Measurements from ENCODE around the gene CCDC106. TPM values are rescaled to one million over a fixed set of nuclear protein-coding genes. Genes with fewer than 3 reads are reported as not detected.

CCDC106 gene
- total RNA-seq, 1 experiment from 2014 or later = 2.3 TPM

DNA sequence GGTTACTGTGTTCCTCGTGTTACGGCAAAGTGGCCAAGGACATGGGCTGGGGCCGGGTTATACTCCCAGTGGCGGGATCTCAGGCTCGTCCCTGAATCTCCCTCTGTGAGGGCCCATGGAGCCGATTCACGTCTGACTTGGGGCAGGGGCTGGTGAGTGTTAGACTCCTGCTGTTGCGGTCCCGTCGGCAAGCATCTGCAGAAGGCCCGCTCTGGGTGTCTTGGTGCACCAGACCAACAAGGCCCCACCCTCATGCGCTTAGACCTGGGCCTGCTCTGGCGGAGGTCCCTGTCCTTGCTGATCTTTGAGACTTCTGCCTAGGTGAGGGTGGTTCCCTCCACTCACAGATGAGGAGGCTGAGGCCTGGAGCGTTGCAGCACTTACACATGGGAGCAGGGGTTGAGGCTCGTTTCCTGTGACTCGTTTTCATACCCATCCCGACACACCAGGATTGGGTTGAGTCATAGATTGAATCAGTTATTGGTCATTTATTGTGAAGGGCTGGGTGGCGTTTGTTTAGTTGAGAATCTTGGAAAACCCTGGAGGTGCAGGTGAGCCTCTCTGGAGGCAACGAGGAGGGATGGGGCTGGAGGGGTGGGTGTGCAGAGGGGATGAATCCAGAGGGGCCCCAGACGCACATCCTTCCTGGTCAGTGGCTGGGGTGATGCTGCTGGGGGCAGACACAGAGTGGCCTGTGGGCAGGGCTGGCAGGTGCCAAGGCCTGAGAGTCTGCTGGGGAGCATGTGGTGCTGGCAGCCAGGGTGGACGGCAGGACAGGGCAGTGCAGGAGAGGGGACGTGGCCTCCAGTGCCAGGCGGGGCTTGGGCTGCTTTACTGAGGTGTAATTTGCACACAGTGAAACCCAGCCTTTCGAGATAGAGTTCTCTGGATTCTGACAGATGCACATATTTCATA, 31.6 kb downstream of the CCDC106 start:
- DNase-seq (ENCODE audit: extremely low read depth, low read depth) = no peak

DNA sequence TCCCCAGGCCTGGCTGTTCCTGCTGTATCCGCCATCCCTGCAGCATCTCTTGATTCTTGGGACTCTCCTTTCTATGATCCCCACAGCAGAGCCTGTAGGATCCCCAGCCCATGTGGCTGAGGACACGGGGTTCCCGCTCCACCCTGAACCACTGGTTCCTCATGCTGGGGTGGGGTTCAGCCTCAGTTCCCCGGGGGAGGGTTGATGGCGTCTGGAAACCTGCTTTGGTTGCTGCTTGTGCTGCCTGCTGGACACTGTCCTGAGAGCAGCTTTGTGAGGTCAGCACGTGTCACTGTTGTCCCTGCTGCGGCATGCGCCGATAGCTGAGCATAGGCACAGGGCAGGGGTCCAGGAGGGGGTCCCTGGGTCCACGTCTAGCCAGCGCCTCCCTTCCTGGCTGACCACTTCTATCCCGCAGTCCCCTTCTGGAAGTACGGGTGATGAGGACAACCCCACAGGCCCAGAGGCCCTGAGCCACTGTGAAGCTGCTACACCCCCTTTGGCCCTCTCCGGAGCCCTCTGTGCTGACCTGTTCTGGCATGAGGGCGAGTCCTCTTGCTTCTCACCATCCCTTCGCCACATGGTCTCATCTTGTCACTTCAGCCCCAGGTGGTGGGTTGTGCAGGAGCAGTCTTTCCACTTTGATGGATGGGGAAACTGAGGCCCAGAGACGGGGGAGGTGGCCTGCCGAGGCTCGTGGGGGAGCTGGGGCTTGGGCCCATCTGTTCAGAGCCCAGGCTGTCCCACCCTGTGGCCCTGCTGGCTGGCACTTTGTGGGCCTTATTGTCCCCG, 32.5 kb downstream of the CCDC106 start:
- no peak for DNase-seq (ENCODE audit: extremely low read depth, low read depth)

DNA sequence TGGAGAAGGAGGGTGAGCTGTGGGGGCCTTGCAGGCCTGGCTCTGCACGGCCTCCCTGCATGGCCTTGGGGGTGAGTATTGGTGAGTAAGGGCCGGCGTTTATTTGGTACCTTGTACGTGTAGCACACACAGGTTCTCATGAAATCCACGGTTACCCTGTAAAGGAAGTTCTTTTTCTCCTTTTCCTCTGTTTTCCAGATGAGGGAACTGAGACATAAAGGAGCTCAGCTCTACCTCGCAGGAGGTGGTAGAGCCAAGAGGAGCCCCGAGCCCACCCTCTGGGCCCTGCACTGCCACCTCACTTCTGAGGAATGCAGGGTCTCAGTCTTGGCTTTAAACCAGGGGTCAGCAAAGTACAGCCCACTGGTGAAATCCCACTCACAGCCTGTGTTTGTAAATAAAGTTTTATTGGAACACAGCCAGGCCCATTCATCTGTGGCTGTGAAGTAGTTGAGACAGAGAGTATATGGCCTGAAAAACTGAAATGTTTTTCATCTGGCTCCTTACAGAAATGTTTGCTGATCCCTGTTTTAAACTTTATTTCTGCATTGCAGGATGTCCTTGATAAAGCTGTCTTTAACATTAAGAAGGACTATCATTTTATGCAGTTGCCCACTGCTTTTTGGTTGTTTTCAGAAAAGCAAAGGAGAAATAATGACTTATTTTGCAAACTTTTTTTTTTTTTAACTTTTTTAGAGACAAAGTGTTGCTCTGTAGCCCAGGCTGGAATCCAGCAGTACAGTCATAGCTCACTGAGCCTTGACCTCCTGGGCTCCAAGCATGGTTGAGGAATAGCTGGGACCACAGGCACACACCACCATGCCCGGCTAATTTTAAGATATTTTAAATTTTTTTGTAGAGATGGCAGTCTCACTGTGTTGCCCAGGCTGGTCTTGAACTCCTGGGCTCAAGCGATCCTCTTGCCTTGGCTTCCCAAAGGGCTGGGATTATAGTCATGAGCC, 33.4 kb downstream of the CCDC106 start:
- DNase-seq (ENCODE audit: extremely low read depth, low read depth) = no peak

DNA sequence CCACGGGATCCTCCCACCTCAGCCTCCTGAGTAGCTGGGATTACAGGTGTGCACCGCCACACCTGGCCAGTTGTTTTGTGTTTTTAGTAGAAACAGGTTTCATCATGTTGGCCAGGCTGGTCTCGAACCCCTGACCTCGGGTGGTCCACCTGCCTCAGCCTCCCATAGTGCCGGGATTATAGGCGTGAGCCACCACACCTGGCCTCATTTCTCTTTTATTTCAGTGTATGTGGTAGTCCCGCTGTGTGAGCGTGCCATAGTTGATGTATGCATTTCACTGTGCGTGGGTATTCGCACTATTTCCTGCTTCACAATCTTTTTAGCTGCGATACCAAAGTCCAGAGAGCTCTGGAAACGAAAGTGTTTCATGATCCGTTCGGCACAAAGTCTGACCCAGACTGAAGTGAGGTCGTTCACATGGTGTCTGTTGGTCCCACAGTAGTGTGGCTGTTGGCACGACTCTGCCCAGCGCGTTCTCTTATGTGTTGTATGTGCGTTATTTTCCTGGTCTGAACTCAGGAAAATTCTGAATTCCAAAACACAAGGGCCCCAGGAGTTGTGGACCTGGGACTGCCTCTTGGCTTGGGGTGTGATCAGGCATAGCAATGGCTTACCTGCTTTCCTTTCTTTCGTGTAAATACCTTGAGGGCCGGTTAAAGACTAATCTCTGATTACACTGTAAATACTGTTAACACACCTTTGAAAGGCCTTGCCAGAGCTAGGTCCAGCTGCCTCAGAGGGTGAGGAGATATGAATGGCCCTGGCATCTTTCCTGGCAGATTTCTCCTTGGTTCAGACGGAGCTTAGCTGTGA, 35.6 kb downstream of the CCDC106 start:
- DNase-seq (ENCODE audit: extremely low read depth, low read depth) = no peak

DNA sequence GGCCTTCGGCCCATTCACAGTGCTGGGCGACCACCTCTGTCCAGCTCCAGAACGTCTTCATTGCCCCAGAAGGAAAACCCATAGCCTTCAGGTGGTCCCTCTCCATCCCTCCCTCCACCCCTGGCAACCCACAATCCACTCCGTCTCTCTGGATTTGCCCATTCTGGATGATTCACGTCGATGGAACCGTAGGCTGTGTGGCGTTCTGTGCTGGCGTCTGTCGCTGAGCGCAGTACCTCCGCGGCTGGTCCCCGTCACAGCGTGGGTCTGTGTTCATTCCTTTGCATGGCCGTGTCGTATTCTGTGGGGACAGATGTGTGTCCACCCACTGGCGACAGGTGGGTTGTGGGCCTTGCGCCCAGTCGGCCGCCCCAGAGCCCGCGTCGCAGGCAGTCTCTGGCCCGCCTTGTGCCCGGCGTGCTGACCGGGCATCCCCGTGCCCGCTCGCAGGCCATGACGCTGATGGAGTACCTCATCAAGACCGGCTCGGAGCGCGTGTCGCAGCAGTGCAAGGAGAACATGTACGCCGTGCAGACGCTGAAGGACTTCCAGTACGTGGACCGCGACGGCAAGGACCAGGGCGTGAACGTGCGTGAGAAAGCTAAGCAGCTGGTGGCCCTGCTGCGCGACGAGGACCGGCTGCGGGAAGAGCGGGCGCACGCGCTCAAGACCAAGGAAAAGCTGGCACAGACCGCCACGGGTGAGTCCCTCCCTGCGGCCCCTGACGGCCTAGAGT, 37.1 kb downstream of the CCDC106 start:
- DNase-seq (ENCODE audit: extremely low read depth, low read depth) = no peak

DNA sequence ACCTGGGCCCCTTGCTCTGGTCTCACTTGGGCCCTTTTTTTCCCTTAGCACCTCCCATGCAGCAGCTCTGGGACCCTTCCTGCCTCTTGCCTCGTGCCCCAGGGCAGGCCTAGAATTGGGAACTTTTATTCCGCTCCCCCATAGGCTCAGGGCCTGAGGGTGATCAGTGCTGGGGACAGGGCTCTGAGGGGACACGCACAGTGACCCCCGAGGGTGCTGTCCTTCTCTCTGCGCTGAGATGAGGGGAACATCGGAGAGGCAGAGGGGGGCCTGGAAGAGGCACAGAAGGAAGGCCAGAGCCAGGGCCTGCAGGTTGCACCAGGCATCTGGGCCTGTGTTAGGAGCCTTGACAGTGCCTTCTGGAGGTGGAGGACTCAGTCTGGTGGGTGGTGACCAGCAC, 37.8 kb downstream of the CCDC106 start:
- DNase-seq (ENCODE audit: extremely low read depth, low read depth) = no peak

DNA sequence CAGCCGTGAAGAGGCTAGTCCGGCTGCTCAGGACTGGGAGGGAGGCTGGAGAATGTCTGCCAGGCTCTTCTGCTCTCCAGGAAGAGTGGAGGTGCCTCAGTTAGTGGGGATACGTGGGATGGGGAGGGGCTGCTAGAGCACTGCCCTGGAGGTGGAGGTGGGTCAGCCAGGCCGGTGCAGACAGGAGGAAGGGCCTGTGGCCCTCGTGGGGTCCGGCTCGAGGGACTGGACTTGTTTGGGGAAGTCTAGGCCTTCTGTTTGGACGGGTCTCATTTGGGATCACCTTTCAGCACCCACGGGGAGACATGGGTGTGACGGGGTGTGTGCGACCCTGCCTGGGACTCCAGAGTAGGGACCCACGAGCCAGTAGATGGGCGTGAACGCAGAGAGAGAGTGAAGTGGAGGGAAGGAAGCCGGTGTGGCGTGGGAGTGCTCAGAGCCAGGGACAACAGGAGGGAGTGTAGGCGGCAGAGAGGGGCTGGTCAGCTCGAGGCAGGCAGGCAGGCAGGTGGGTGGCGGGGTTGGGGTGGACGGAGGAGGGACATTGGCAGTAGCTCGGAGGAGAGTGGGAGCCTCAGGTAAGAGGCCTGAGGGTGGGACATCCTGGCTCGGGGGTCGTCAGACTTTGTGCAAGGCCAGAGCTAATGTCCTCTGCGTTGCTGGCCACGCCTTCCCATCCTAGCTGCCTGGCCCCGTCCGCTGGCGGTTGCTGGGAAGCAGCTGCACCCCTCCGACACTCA, 38.5 kb downstream of the CCDC106 start:
- DNase-seq (ENCODE audit: extremely low read depth, low read depth) = no peak

DNA sequence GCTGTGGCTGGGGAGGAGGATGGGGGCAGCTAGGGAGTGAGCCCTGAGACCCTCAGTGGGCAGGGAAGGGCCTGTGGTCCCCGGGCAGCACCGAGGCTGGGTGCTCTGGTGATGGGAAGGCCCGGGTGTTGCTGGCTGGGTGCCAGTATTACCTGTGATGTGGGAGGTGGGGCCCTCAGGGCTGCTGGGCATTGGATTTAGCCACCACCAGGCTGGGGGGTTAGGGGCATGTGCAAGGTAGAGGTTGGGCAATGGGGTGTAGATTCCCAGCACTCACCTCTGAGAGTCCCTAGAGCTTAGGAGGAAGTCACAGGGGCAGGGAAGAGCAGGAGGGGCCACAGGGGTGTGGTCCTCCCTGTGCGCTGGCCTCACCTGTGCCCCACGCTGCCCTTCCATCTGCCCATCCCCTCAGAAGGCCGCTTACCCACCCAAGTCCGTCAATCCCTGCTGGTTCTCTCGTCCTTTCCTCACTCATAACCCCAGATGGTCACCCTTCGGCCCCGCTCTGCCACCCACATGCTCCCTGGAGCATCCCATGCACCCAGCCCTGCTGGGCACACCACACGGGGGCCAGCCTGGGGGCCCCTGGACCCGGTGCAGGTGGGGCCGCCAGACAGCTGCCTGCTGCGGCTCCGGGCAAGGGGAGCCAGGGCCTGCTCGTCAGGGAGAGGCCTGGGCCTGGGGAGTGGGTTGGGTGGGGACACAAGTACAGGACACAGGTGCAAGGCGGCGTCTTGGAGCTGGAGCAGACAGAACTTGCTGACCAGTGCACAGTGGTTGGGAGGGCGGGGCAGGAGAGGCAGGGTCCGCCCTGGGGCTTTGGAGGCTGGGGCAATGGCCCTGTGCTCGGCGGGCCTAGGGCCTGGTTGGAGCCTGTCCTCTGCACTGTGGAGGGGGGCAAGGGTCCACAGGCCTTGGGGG, 39.5 kb downstream of the CCDC106 start:
- DNase-seq (ENCODE audit: extremely low read depth, low read depth) = no peak

DNA sequence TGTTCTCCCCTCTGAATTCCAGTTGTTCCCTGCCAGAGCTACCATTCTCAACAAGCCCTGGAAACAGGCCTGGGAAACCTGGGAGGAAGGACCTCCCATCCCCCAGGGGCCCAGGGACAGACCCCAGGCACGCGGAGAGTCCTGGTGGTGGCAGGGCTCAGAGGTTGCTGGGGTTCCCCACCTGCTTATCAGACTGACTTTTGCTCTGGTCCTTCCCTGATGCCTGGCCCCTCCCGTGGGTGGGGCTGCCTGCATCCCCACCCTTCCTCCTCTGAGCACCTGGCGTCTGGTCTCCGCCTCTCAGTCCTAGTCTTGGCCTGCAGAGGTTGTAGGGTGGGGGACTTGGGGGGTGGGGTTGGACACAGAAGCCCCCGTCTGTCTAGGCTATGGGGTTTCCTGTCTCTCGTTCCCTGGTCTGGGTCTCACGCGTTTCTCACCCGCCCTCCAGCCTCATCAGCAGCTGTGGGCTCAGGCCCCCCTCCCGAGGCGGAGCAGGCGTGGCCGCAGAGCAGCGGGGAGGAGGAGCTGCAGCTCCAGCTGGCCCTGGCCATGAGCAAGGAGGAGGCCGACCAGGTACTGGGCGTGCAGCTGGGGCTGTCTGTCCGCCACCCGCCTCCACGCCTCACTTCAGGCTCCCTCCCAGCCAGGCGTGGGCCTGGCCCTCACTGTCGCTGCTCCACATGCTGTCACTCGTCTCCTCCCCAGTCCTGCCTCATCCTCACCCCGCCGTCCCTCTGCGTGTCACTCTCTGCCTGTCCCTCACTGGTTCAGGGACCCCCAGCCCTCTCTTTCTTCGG, 40.6 kb downstream of the CCDC106 start:
- DNase-seq (ENCODE audit: extremely low read depth, low read depth) = no peak

DNA sequence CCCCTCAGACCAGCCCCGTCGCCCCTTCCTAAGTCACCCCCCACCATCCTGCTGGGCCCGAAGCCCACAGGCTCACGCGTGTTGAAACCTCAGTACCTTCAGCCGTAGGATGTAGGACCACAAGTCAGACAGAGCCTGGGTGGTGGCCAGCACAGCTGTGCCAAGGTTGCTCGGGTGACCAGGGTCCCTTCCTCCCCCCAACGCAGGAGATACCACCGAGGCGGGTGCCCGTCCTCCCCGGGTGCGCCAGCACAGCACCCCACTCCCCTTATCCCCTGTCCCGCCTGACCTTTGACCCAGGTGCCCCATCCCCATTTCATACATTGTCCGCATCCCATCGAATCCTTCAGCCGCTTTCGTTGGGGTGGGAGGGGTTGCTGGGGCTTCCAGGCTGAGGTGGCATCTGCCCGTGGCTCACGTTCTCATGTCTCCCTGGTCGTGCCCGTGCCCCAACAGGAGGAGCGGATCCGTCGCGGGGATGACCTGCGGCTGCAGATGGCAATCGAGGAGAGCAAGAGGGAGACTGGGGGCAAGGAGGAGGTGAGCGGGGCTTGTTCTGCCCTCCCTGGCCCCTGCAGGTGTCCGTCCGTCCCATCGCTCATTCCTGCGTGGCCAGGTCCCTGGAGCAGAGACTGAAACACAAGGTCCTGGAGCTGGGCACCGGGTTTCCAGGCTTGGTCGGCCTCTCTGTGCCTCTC, 41.5 kb downstream of the CCDC106 start:
- DNase-seq (ENCODE audit: extremely low read depth, low read depth) = no peak

DNA sequence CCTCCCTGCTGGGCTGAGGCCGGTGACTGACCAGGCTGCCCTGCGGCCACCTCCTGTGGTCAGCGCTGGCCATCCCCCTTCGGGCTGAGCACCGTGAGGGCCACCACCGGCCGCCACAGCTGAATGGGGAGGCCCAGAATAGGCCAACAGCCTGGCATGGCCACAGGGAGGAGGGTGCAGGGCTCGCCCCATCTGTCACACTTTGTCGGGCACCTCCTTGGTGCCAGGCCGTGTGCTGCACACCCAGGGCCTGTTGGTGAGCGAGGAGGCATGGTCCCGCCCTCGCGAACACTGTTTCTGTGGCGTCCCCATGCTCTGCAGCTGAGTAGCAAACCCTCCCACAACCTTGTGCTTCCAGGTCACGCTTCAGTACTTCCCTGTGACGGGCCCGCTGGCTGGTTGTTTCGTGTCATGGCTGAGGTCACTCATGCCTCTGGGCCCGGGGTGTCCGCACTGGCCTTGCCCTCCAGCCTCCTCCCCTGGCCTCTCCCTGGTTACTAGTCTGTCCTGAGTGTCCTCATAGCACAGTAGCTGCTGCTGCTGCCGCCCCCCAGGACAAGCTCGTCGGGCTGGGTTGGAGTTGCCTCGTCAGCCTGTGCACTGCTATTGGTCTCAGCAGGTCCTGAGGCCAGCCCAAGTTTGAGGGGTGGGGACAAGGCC, 42.2 kb downstream of the CCDC106 start:
- DNase-seq (ENCODE audit: extremely low read depth, low read depth) = no peak

DNA sequence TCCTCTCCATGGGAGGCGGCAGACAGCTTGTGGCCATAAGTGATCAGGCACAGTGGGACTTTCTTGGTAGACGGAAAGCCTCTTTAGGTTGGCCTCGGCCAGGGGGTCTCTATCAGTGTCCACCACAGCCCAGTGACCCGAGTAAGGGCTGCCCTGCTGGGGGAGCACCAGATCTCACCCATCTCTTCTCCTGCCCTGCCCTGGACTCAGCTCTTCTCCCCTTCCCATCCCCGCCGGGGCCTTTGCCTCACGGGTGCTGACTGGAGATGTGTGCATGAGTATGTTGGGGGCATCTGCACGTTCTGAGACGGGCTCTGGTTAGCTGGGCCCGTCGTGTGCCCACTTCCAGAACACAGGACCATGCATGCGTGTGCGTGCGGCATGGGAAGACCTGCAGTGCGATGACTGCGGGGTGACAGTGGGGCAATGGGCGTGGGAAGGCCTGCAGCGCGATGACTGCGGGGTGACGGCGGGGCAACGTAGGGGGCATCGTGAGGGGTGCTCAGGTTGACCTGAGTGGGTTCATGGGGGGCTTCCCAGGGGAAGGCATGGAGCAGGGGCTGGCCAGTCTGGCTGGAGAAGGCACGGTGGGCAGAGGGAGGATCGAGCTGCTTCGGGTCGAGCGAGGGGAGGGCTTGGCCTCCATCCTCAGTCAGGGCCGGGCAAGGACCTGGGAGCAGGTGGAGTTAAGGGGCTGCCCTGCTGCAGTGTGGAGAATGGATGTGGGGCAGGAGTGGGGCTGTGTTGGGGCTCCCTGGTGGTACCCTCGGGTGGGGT, 42.9 kb downstream of the CCDC106 start:
- DNase-seq (ENCODE audit: extremely low read depth, low read depth) = no peak

DNA sequence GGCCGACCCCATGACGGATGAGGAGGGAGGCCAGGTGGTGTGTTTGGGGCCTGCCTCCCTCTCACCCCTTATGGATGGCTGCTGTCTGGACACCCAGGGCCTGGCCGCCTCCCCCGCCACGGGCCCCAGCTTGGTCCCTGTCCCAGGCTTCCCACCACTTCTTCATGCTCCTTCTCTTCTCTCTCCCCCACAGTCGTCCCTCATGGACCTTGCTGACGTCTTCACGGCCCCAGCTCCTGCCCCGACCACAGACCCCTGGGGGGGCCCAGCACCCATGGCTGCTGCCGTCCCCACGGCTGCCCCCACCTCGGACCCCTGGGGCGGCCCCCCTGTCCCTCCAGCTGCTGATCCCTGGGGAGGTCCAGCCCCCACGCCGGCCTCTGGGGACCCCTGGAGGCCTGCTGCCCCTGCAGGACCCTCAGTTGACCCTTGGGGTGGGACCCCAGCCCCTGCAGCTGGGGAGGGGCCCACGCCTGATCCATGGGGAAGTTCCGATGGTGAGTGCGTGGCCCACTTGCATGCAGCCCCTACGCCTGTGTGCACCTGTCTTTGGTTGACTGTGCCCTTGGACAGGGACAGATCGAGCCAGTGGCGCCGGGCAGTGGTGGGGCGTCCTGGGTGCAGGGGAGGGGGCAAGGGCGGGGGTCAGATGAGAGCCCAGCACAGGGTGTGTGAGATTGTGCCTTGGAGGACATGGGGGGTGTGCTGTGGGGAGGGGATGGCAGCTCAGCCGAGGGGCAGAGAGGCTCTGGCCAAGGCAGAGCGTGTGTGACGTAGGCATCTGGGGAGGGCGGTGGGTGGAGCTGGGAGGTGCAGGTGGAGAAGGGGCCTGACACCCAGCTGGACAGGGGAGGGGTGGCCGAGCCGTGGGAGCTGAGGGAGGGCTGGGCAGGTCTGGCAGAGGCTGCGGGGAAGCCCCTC, 43.8 kb downstream of the CCDC106 start:
- no peak for DNase-seq (ENCODE audit: extremely low read depth, low read depth)

DNA sequence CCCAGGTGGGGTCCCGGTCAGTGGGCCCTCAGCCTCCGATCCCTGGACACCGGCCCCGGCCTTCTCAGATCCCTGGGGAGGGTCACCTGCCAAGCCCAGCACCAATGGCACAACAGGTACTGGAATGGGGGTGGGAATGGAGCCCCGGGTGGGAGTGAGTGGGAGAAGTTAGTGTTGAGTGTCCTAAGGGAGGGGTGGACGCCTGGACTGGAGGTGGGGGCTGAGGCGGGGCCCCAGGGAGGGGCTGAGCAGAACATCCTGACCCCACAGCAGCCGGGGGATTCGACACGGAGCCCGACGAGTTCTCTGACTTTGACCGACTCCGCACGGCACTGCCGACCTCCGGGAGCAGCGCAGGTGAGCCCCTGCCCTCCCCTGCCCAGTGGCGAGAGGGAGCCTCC, 44.7 kb downstream of the CCDC106 start:
- DNase-seq (ENCODE audit: extremely low read depth, low read depth) = no peak
